Measurements from ENCODE around the gene C19orf38. TPM values are rescaled to one million over a fixed set of nuclear protein-coding genes. Genes with fewer than 3 reads are reported as not detected.
"Not testable (repeated sequence)": the region's sequence is repeated elsewhere in the genome, so short reads cannot be mapped to it uniquely, and the experiment has no call there.

The C19orf38 gene
- total and polyA plus RNA-seq, 4 donors = 0.97 to 3.9 (median 1.5) TPM

GRCh38 chr19:10836479-10837330, 11.5 kb upstream of the C19orf38 start:
- TF ChIP-seq TAF1 (conservative IDR thresholded peaks at IDR 0.05) (no peak), JUND (IDR thresholded peaks at IDR 0.05) (peak in 1 of 2 donors; percentile 34), CTCF (IDR thresholded peaks at IDR 0.05; ENCODE audit: low read depth, low read length, missing input control) (no peak), RXRA (IDR thresholded peaks at IDR 0.05) (peak; percentile 45 to 51), ATF3 (IDR thresholded peaks at IDR 0.05) (no peak), HNF4G (IDR thresholded peaks at IDR 0.05) (no peak), RAD21 (IDR thresholded peaks at IDR 0.05) (no peak), FOXA1 (IDR thresholded peaks at IDR 0.05) (no peak), FOXA2 (IDR thresholded peaks at IDR 0.05) (no peak), REST (IDR thresholded peaks at IDR 0.05) (peak; percentile 9), MAX (IDR thresholded peaks at IDR 0.05) (peak; percentile 100), HNF4A (conservative IDR thresholded peaks at IDR 0.05) (peak; percentile 46 to 51), GABPA (IDR thresholded peaks at IDR 0.05 in 1 of 2, conservative IDR thresholded peaks at IDR 0.05 in 1 of 2) (peak in 1 of 2 donors; percentile 71), ZBTB33 (IDR thresholded peaks at IDR 0.05) (peak; percentile 96), SP1 (IDR thresholded peaks at IDR 0.05) (peak; percentile 55), NR2F2 (IDR thresholded peaks at IDR 0.05) (peak; percentile 1), EGR1 (IDR thresholded peaks at IDR 0.05; ENCODE audit: low read depth in 2 of 2) (no peak)
- Histone ChIP-seq H3K9ac (ENCODE audit: low read depth in 1 of 2, low read length in 2 of 2) (peak overlapping the region; percentile 53 to 75), H3K36me3 (ENCODE audit: control insufficient read depth in 4 of 4, insufficient read depth in 3 of 4, low read depth in 1 of 4, low read length in 3 of 4) (peaks cover 4 to 16% (median 6%) of the 10 kb centered on the region in 4 donors), H3K4me3 (ENCODE audit: low read depth in 1 of 3, low read length in 3 of 3) (peak overlapping the region; percentile 38 to 69 (median 51)), H3K9me3 (ENCODE audit: control insufficient read depth in 4 of 4, low read length in 3 of 4) (no peaks in the 10 kb centered on the region), H3K27me3 (ENCODE audit: control insufficient read depth in 4 of 4, insufficient read depth in 4 of 4, low read length in 3 of 4) (no peaks in the 10 kb centered on the region), H3K4me1 (ENCODE audit: control insufficient read depth in 4 of 4, insufficient read depth in 4 of 4, low read length in 3 of 4) (peaks cover 0 to 18% (median 10%) of the 10 kb centered on the region in 4 donors), H3K27ac (ENCODE audit: low read depth in 1 of 2, low read length in 2 of 2) (peak overlapping the region; percentile 95 to 99)
- WGBS = 36% methylated on average over 38 of the region's 38 CpGs
- no peak for DNase-seq (ENCODE audit: low spot score)

- 96% methylated on average over 7 of the region's 7 CpGs for WGBS
- peaks cover 3 to 11% (median 4%) of the 10 kb centered on the region in 4 donors for H3K36me3 ChIP-seq (ENCODE audit: control insufficient read depth in 4 of 4, insufficient read depth in 3 of 4, low read depth in 1 of 4, low read length in 3 of 4)
- not testable (repeated sequence) for DNase-seq (ENCODE audit: low spot score); H3K9me3 ChIP-seq (ENCODE audit: control insufficient read depth in 4 of 4, low read length in 3 of 4); H3K4me3 ChIP-seq (ENCODE audit: low read depth in 1 of 3, low read length in 3 of 3); H3K9ac ChIP-seq (ENCODE audit: low read depth in 1 of 2, low read length in 2 of 2); H3K27ac ChIP-seq (ENCODE audit: low read depth in 1 of 2, low read length in 2 of 2); H3K27me3 ChIP-seq (ENCODE audit: control insufficient read depth in 4 of 4, insufficient read depth in 4 of 4, low read length in 3 of 4)
- H3K4me1 ChIP-seq (ENCODE audit: control insufficient read depth in 4 of 4, insufficient read depth in 4 of 4, low read length in 3 of 4) = peaks cover 0 to 18% (median 10%) of the 10 kb centered on the region in 4 donors
These were observed 10.6 kb upstream of the C19orf38 start for GRCh38 chr19:10837649-10838048.
